Heart left ventricle (tissue), 13 donors: ENCODE data around the gene SLFN5.

ENCODE experiments used
- CTCF ChIP-seq, 12 donors: fragments of 200-600 bp; sonication (generic) in 4 of 12; IDR thresholded peaks; one replicate each; pipeline versions ENCODE4 v1.5.0 to v1.8.0; 2018 to 2022; ENCODE audit warnings: antibody characterized with exemption in 12 of 12, mild to moderate bottlenecking in 5 of 12
- POLR2A ChIP-seq, 2 donors: fragments of 450-650 bp; IDR thresholded peaks; one replicate each; pipeline ENCODE4 v1.6.1; 2017; ENCODE audit warnings: antibody characterized with exemption in 2 of 2, mild to moderate bottlenecking in 2 of 2, moderate library complexity in 2 of 2
- donor health status: ischemic (EF 13 %, LVEDD 7.1; RV severe dilation, severe dysfunction).
- donor health status: DM: no; HTN: yes; CAD: no.
- donor health status: DM: no; HTN: no; CAD: no.
- donor health status: ischemic (EF 25% LVEDD 6.9; RV normal size, moderate dysfunction).
- donor health status: ischemic (EF 25% LVEDD 5.7; RV mildly dilated, moderate dysfunction).
- donor health status: ischemic (EF 35%, LVEDD 5.7; RV mildly dilated, moderate dysfunction).
- donor health status: nonischemic (EF 11% LVEDD 7.7; RV severe dilation, severe dysfunction).
- donor health status: DM: yes; HTN: yes; CAD: no.
- donor health status: PGD.
- donor health status: ischemic (EF 29% LVEDD 5.4; RV normal size, mild dysfunction).
- donor health status: nonischemic (EF 23%, LVEDD 6.1; RV moderate dilation, normal function).

DNA sequence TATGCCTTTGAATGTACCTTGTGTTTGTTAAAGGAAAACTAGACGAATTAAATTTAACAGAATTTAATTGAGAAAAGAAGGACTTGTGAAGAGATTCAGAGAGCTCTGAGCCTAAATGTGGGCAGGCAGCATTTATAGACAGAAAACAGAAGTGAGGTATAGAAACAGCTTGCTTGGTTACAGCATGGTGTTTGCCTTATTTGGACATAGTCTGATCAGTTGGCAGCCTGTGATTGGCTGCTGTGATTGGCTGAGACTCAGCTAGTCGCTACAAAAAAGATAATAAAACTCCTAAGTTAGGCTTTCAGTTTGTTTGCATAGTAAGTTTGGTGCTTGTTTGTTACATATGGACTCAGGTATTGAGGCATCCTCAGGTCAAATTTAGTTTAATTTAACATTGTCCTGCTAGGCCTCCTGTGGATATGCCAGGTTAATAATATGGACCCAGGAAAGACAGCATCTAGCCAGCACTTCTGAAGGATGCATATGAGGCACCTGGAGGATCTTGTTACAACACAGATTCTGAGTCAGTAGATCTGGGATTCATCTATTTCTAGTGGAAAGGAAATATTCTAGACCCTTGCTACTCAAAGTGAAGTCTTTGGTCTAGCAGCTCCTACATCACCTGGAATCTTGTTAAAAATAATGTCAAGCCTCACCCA lies 43.4 kb downstream of the SLFN5 start:
- TF ChIP-seq CTCF (IDR thresholded peaks at IDR 0.05) (no peak), POLR2A (IDR thresholded peaks at IDR 0.05) (no peak)
